ENCODE measurements around the gene C6orf47. TPM values are rescaled to one million over a fixed set of nuclear protein-coding genes. Genes with fewer than 3 reads are reported as not detected.

The C6orf47 gene
- total and polyA plus RNA-seq, 10 of the 15 experiments (the other 5 are each of a cell fraction or from before 2014, with no cell fraction given): 0.16 to 20.4 (median 17.3) TPM; not detected in 1

DNA sequence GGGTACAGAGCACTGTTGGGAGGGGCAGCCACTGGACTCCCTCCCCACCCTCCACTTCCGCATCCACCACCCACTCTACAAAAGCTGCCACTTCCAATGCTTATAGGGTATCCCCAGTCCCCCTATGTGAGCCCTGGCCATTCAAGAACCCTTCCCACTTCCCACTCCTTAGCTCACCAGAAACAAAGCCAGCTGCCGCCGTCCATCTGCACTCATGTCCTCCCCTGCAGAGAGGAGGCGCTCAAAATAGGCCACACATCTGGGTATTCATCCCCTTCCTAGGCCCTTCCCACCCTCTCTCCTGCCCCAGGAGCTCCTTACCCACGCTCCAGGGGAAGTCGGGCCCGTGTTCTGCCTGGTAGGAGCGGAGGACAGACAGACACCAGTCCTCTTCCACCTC is 26.7 kb upstream of the C6orf47 start:
- Histone ChIP-seq H3K4me2 (ENCODE audit: control insufficient read depth, insufficient read depth) (no peak overlapping the region), H3K9ac (ENCODE audit: control insufficient read depth, insufficient read depth, low read length) (no peak overlapping the region), H3K36me3 (ENCODE audit: control insufficient read depth in 2 of 2, insufficient read depth in 2 of 2, low read length in 1 of 2) (peaks cover 7 to 31% of the 10 kb centered on the region in 2 experiments; a peak in 3 of 4 replicates)

DNA sequence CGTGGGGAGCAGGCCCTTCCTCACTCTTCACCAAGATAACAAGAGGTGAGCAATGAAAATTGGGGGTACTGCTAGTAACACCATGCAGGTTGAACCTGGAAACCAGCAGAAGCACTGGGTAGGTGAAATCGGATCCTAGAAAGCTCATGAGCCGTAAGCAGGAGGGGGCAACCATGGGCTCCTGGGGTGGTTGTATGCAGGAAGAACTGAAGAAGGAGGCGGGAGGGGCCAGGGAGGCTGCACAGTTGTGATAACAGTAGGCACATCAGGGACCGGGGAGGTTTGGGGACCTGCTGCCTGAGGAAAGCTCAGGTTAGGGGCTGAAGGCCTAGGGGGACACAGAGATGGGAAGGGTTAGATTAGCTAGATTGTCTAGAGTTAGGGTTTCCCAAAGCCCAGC is 25.9 kb upstream of the C6orf47 start:
- RAD21 ChIA-PET (ENCODE audit: unreplicated experiment): no interaction called here
- H3K4me2 ChIP-seq (ENCODE audit: control insufficient read depth, insufficient read depth): no peak overlapping the region
- ATAC-seq: no peak
- TF ChIP-seq, protein P1, sequence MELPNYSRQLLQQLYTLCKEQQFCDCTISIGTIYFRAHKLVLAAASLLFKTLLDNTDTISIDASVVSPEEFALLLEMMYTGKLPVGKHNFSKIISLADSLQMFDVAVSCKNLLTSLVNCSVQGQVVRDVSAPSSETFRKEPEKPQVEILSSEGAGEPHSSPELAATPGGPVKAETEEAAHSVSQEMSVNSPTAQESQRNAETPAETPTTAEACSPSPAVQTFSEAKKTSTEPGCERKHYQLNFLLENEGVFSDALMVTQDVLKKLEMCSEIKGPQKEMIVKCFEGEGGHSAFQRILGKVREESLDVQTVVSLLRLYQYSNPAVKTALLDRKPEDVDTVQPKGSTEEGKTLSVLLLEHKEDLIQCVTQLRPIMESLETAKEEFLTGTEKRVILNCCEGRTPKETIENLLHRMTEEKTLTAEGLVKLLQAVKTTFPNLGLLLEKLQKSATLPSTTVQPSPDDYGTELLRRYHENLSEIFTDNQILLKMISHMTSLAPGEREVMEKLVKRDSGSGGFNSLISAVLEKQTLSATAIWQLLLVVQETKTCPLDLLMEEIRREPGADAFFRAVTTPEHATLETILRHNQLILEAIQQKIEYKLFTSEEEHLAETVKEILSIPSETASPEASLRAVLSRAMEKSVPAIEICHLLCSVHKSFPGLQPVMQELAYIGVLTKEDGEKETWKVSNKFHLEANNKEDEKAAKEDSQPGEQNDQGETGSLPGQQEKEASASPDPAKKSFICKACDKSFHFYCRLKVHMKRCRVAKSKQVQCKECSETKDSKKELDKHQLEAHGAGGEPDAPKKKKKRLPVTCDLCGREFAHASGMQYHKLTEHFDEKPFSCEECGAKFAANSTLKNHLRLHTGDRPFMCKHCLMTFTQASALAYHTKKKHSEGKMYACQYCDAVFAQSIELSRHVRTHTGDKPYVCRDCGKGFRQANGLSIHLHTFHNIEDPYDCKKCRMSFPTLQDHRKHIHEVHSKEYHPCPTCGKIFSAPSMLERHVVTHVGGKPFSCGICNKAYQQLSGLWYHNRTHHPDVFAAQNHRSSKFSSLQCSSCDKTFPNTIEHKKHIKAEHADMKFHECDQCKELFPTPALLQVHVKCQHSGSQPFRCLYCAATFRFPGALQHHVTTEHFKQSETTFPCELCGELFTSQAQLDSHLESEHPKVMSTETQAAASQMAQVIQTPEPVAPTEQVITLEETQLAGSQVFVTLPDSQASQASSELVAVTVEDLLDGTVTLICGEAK (IDR thresholded peaks at IDR 0.05; ENCODE audit: borderline replicate concordance): no peak
- TF ChIP-seq ESRRA (IDR thresholded peaks at IDR 0.05; ENCODE audit: low read length) (no peak), JUND (IDR thresholded peaks at IDR 0.05; ENCODE audit: low read depth, low read length) (no peak), MXI1 (IDR thresholded peaks at IDR 0.05; ENCODE audit: low read depth, low read length) (no peak), ETV6 (conservative IDR thresholded peaks at IDR 0.05 in 1 of 2, IDR thresholded peaks at IDR 0.05 in 1 of 2; ENCODE audit: borderline replicate concordance in 1 of 2, low read depth in 1 of 2) (no peak), RCOR1 (conservative IDR thresholded peaks at IDR 0.05; ENCODE audit: low read depth, low read length) (no peak), YBX1 (IDR thresholded peaks at IDR 0.05) (no peak), SMAD1 (IDR thresholded peaks at IDR 0.05; ENCODE audit: low read depth, partially characterized antibody) (no peak), MTA2 (IDR thresholded peaks at IDR 0.05; ENCODE audit: low read depth) (no peak), SUPT20H (IDR thresholded peaks at IDR 0.05; ENCODE audit: borderline replicate concordance, control insufficient read depth, low read depth, low read length) (no peak), SP1 (IDR thresholded peaks at IDR 0.05; ENCODE audit: low read depth, low read length) (no peak), ZNF24 (IDR thresholded peaks at IDR 0.05) (no peak), MEF2B (IDR thresholded peaks at IDR 0.05; ENCODE audit: partially characterized antibody, poor library complexity, severe bottlenecking) (no peak)

More for the DNA sequence above, 26.7 kb upstream of the C6orf47 start:
- ChIA-PET SMC1A (ENCODE audit: uncharacterized antibody, unreplicated experiment) (no interaction called here), POLR2A (no interaction called here), CTCF (interaction anchor here (1.2 kb wide), 2 partner anchors 25 to 83 kb away, joined by 3 to 4 read pairs; no protein-coding TSS in a partner anchor), RAD21 (ENCODE audit: unreplicated experiment) (no interaction called here)
- Histone ChIP-seq H4K20me1 (ENCODE audit: control insufficient read depth, insufficient read depth) (no peaks in the 10 kb centered on the region), H2AFZ (ENCODE audit: control insufficient read depth, low read depth, low read length) (no peak overlapping the region), H3K4me3 (no peak overlapping the region), H3K27ac (ENCODE audit: control insufficient read depth, insufficient read depth) (no peak overlapping the region), H3K9me3 (replicated peaks; ENCODE audit: control insufficient read depth, insufficient read depth, low read length) (no peaks in the 10 kb centered on the region), H3K4me1 (ENCODE audit: control insufficient read depth, insufficient read depth, low read length) (no peaks in the 10 kb centered on the region), H3K79me2 (ENCODE audit: control insufficient read depth, insufficient read depth, low read length) (no peaks in the 10 kb centered on the region), H3K27me3 (replicated peaks in 1 of 2; ENCODE audit: control insufficient read depth in 2 of 2, insufficient read depth in 2 of 2, low read length in 1 of 2) (no peaks in the 10 kb centered on the region)
- intact Hi-C loops (cut with micrococcal nuclease; ENCODE audit: unreplicated experiment): no loop called here
- ATAC-seq (no peak), DNase-seq (ENCODE audit: low read depth, low spot score) (no peak), FAIRE-seq (no peak)
- 85% methylated on average over 8 of the region's 8 CpGs for WGBS (ENCODE audit: insufficient coverage, insufficient replicate concordance, low lambda C conversion rate, missing lambda C conversion rate)
- BruUV-seq (replicated peaks): TSS peak; percentile 22
- TF ChIP-seq POLR2AphosphoS5 (IDR thresholded peaks at IDR 0.05; ENCODE audit: low read length) (peak; percentile 27; the same call in 1 of the 2 replicates), CBX3 (IDR thresholded peaks at IDR 0.05; ENCODE audit: borderline replicate concordance, low read depth) (no peak)
- in situ Hi-C loops (cut with MboI): no loop called here

More for the DNA sequence above, 25.9 kb upstream of the C6orf47 start:
- FAIRE-seq (no peak), DNase-seq (ENCODE audit: low read depth, low spot score) (no peak)
- H3K9ac ChIP-seq (ENCODE audit: control insufficient read depth, insufficient read depth, low read length): no peak overlapping the region
- peaks cover 7 to 30% of the 10 kb centered on the region in 2 experiments; a peak in 3 of 4 replicates for H3K36me3 ChIP-seq (ENCODE audit: control insufficient read depth in 2 of 2, insufficient read depth in 2 of 2, low read length in 1 of 2)
- H3K4me3 ChIP-seq: no peak overlapping the region
- 96% methylated on average over 5 of the region's 5 CpGs for WGBS (ENCODE audit: insufficient coverage, insufficient replicate concordance, low lambda C conversion rate, missing lambda C conversion rate)
- intact Hi-C loops (cut with micrococcal nuclease; ENCODE audit: unreplicated experiment): no loop called here
- no peaks in the 10 kb centered on the region for H3K4me1 ChIP-seq (ENCODE audit: control insufficient read depth, insufficient read depth, low read length)
- no peaks in the 10 kb centered on the region for H4K20me1 ChIP-seq (ENCODE audit: control insufficient read depth, insufficient read depth)
- H3K9me3 ChIP-seq (replicated peaks; ENCODE audit: control insufficient read depth, insufficient read depth, low read length): no peaks in the 10 kb centered on the region
- no TSS peak for BruUV-seq (replicated peaks)
- ChIA-PET POLR2A (no interaction called here), CTCF (interaction anchor here (0.8 to 1.2 kb wide), 3 partner anchors 9 to 83 kb away, joined by 3 to 4 read pairs (median 3); no protein-coding TSS in a partner anchor), SMC1A (ENCODE audit: uncharacterized antibody, unreplicated experiment) (interaction anchor here (1.0 to 1.2 kb wide), 2 partner anchors 33 to 232 kb away, joined by 3 read pairs; no protein-coding TSS in a partner anchor)
- H3K79me2 ChIP-seq (ENCODE audit: control insufficient read depth, insufficient read depth, low read length): no peaks in the 10 kb centered on the region
- no peaks in the 10 kb centered on the region for H3K27me3 ChIP-seq (replicated peaks in 1 of 2; ENCODE audit: control insufficient read depth in 2 of 2, insufficient read depth in 2 of 2, low read length in 1 of 2)
- in situ Hi-C loops (cut with MboI): no loop called here
- no peak overlapping the region for H2AFZ ChIP-seq (ENCODE audit: control insufficient read depth, low read depth, low read length)
- H3K27ac ChIP-seq (ENCODE audit: control insufficient read depth, insufficient read depth): no peak overlapping the region
